Osteocyte (in vitro differentiated cells): ENCODE measurements around the gene GRIN2C. TPM values are rescaled to one million over a fixed set of nuclear protein-coding genes. Genes with fewer than 3 reads are reported as not detected.

Experiments
- DNase-seq: peaks from one replicate; pipeline ENCODE4 v3.0.0; 2021; ENCODE audit warnings: mixed read lengths; ENCODE audit not compliant: unreplicated experiment; ENCODE audit errors: extremely low spot score
- H3K27ac Mint-ChIP-seq: one replicate; pipeline ENCODE4 v1.8.0; 2021; ENCODE audit warnings: mild to moderate bottlenecking, mixed read lengths; ENCODE audit not compliant: unreplicated experiment
- H3K27me3 Mint-ChIP-seq: one replicate; pipeline ENCODE4 v1.8.0; 2021; ENCODE audit warnings: mixed read lengths; ENCODE audit not compliant: unreplicated experiment
- H3K36me3 Mint-ChIP-seq: one replicate; pipeline ENCODE4 v1.8.0; 2021; ENCODE audit warnings: mixed read lengths; ENCODE audit not compliant: unreplicated experiment
- H3K4me1 Mint-ChIP-seq: one replicate; pipeline ENCODE4 v1.8.0; 2021; ENCODE audit warnings: mixed read lengths; ENCODE audit not compliant: unreplicated experiment
- H3K4me3 Mint-ChIP-seq: one replicate; pipeline ENCODE4 v1.8.0; 2021; ENCODE audit warnings: mild to moderate bottlenecking, moderate library complexity, mixed read lengths; ENCODE audit not compliant: unreplicated experiment
- H3K9me3 Mint-ChIP-seq: one replicate; pipeline ENCODE4 v1.8.0; 2021; ENCODE audit warnings: mixed read lengths; ENCODE audit not compliant: unreplicated experiment
- CTCF ChIP-seq: fragments of 200-600 bp; sonication (generic); IDR thresholded peaks from 2 replicates; pipeline ENCODE4 v1.5.0; 2021; ENCODE audit warnings: antibody characterized with exemption, mild to moderate bottlenecking, moderate library complexity
- total RNA-seq: library from RNA; stranded (reverse); gene quantifications from 2 replicates; pipeline ENCODE4 v1.2.1, GENCODE V29; 2021

The GRIN2C gene
- total RNA-seq, 1 donor from 2014 or later: 0.13 TPM

GRCh38 chr17:74855323-74855722, 4.4 kb downstream of the GRIN2C start:
- no peak overlapping the region for H3K27ac Mint-ChIP-seq
- TF ChIP-seq CTCF: no peak
- H3K4me3 Mint-ChIP-seq: no peak overlapping the region
- no peaks in the 10 kb centered on the region for H3K9me3 Mint-ChIP-seq
- peaks cover 74% of the 10 kb centered on the region for H3K27me3 Mint-ChIP-seq
- H3K36me3 Mint-ChIP-seq: no peaks in the 10 kb centered on the region
- DNase-seq: no peak
- peaks cover 12% of the 10 kb centered on the region for H3K4me1 Mint-ChIP-seq

- no peaks in the 10 kb centered on the region for H3K9me3 Mint-ChIP-seq
- H3K27ac Mint-ChIP-seq: no peak overlapping the region
- H3K36me3 Mint-ChIP-seq: no peaks in the 10 kb centered on the region
- H3K4me3 Mint-ChIP-seq: no peak overlapping the region
- TF ChIP-seq CTCF: no peak
- H3K27me3 Mint-ChIP-seq: peaks cover 70% of the 10 kb centered on the region
- no peak for DNase-seq
- peaks cover 9% of the 10 kb centered on the region for H3K4me1 Mint-ChIP-seq
Measured at GRCh38 chr17:74854792-74855191, 4.9 kb downstream of the GRIN2C start.

GRCh38 chr17:74853669-74854068, 6.0 kb downstream of the GRIN2C start:
- no peaks in the 10 kb centered on the region for H3K36me3 Mint-ChIP-seq
- H3K27me3 Mint-ChIP-seq: peaks cover 62% of the 10 kb centered on the region
- peaks cover 5% of the 10 kb centered on the region for H3K4me1 Mint-ChIP-seq
- no peak overlapping the region for H3K27ac Mint-ChIP-seq
- H3K9me3 Mint-ChIP-seq: no peaks in the 10 kb centered on the region
- DNase-seq: no peak
- H3K4me3 Mint-ChIP-seq: no peak overlapping the region
- no peak for TF ChIP-seq CTCF

- Mint-ChIP-seq H3K9me3 (no peaks in the 10 kb centered on the region), H3K27me3 (peaks cover 60% of the 10 kb centered on the region), H3K36me3 (no peaks in the 10 kb centered on the region), H3K4me1 (peaks cover 5% of the 10 kb centered on the region), H3K27ac (no peak overlapping the region), H3K4me3 (no peak overlapping the region)
- no peak for TF ChIP-seq CTCF
- DNase-seq: no peak
Measured at GRCh38 chr17:74853048-74853397, 6.7 kb downstream of the GRIN2C start.

GRCh38 chr17:74852237-74853047, 7.2 kb downstream of the GRIN2C start:
- no peak for TF ChIP-seq CTCF
- DNase-seq: no peak
- Mint-ChIP-seq H3K27me3 (peaks cover 55% of the 10 kb centered on the region), H3K4me1 (peaks cover 5% of the 10 kb centered on the region), H3K4me3 (no peak overlapping the region), H3K36me3 (no peaks in the 10 kb centered on the region), H3K9me3 (no peaks in the 10 kb centered on the region), H3K27ac (no peak overlapping the region)
